Activated CD4-positive, alpha-beta T cell treated with anti-CD3 and anti-CD28 coated beads, Interleukin-2, amount 10 ng/mL, durations not matched to agents 7 days and 5 days (primary cell): ENCODE data around the gene CDH13. TPM values are rescaled to one million over a fixed set of nuclear protein-coding genes. Genes with fewer than 3 reads are reported as not detected.

Experiments used
- CTCF ChIA-PET: fragments of 350-600 bp; sonication (Branson Sonifier 250); formaldehyde crosslinking; loops from one replicate; lab custom pipeline; 2021; ENCODE audit warnings: antibody characterized with exemption; lab: Charles Lee
- POLR2A ChIA-PET: fragments of 350-600 bp; sonication (Branson Sonifier 250); formaldehyde crosslinking; loops from one replicate; lab custom pipeline; 2021; ENCODE audit warnings: antibody characterized with exemption; lab: Charles Lee
- DNase-seq: peaks from one replicate; pipeline ENCODE4 v3.0.0-alpha.2; 2020
- H3K27ac Mint-ChIP-seq: one replicate; pipeline ENCODE4 v1.8.0; 2021; ENCODE audit warnings: mild to moderate bottlenecking, moderate library complexity, mixed read lengths
- H3K27me3 Mint-ChIP-seq: one replicate; pipeline ENCODE4 v1.8.0; 2021; ENCODE audit warnings: mixed read lengths
- H3K36me3 Mint-ChIP-seq: one replicate; pipeline ENCODE4 v1.8.0; 2021; ENCODE audit warnings: low read depth, mixed read lengths
- H3K4me1 Mint-ChIP-seq: one replicate; pipeline ENCODE4 v1.8.0; 2021; ENCODE audit warnings: mixed read lengths
- H3K4me3 Mint-ChIP-seq: one replicate; pipeline ENCODE4 v1.8.0; 2021; ENCODE audit warnings: mild to moderate bottlenecking, moderate library complexity, mixed read lengths
- H3K9me3 Mint-ChIP-seq: one replicate; pipeline ENCODE4 v1.8.0; 2021; ENCODE audit warnings: mixed read lengths
- total RNA-seq, 2 experiments: library from RNA; stranded (reverse); gene quantifications; one replicate each; pipeline ENCODE4 v1.2.3, GENCODE V29; 2021

Gene CDH13
- total RNA-seq, 2 experiments from 2014 or later: not detected

DNA sequence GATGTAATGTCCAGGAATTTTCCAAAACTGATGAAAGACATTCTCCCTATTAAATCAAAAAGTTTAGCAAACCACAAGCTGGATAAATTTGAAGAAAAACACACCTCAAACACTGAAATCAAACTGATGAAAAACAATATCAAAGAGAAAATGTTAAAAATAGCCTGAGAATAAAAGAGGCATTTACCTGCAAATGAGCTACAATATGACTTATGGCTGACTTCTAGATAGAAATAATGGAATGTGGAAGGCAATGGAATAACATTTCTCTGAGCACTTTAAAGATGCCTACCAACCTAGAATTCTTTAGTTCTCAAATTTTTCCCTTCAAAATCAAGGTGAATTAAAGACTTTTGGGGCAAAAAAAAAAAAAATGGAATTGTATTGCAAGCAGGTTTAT, 1128.6 kb downstream of the CDH13 start:
- H3K27me3 Mint-ChIP-seq: peaks cover 5% of the 10 kb centered on the region
- no peaks in the 10 kb centered on the region for H3K4me1 Mint-ChIP-seq
- POLR2A ChIA-PET: no interaction called here
- peaks cover 6% of the 10 kb centered on the region for H3K9me3 Mint-ChIP-seq
- no peaks in the 10 kb centered on the region for H3K36me3 Mint-ChIP-seq
- no peak for DNase-seq
- H3K4me3 Mint-ChIP-seq: no peak overlapping the region
- no peak overlapping the region for H3K27ac Mint-ChIP-seq
- CTCF ChIA-PET: no interaction called here

DNA sequence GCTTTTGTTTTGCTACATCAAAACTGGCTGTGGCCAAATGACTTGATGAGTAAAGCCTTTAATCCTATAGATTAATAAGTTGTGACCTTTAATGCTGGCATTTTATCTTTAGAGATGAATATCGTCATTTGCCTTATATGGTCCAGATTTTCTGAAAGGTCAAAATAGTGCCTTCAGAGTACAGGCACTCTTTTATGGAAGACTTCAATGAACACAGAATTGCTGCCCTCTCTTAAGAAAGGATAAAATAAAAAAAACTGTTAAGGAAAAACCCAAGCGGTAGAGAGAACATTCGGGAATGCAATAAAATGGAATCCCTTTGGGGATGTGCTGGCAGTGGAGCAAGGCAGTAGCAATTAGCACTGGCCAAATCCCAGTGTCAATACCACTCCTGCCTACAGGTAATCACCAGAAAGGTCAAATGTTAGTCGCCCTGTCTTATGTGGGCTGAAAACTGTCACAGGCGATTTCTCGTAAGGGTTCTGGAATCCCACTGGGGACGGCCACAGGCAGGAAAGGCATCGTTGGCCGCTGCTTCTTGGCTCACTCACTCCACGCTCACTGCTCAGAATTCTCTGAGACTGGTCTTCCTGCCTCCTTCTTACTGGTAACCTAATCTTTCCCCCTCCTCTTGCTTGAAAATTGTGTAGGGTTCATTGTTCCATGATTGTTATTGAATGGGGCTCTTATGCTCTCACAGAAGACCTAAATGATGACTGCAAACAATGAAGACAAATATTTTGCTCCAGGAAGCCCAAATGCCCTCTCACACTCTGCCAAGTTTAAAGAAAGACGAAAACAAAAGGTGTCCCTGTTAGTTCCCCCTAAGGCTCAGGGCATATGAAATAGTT, 1135.6 kb downstream of the CDH13 start:
- Mint-ChIP-seq H3K4me1 (no peaks in the 10 kb centered on the region), H3K36me3 (no peaks in the 10 kb centered on the region), H3K9me3 (no peaks in the 10 kb centered on the region), H3K27me3 (peaks cover 3% of the 10 kb centered on the region), H3K27ac (no peak overlapping the region), H3K4me3 (no peak overlapping the region)
- ChIA-PET CTCF (no interaction called here), POLR2A (no interaction called here)
- DNase-seq: no peak

DNA sequence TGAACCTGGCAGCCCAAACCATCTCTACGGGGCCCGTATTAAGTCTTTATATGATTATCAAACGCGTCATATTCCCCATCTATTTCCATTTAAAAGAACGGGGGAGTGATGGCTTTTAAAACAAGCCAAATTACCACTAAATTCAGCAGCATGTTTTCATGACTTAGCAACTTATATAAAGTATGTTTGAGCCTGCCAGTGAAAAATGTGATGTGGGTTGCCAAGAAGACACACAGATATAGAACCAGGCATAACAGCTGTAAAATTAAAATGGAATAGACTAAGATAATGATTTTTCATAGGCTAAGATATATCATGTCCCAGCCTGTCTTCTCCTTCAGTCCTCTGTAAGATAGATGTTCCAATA, 1136.2 kb downstream of the CDH13 start:
- no peaks in the 10 kb centered on the region for H3K9me3 Mint-ChIP-seq
- H3K27me3 Mint-ChIP-seq: peaks cover 3% of the 10 kb centered on the region
- H3K27ac Mint-ChIP-seq: no peak overlapping the region
- ChIA-PET POLR2A (no interaction called here), CTCF (interaction anchor here (0.6 kb wide), 1 partner anchor 32 kb away, joined by 3 read pairs; no protein-coding TSS in a partner anchor)
- H3K4me1 Mint-ChIP-seq: no peaks in the 10 kb centered on the region
- no peak for DNase-seq
- no peak overlapping the region for H3K4me3 Mint-ChIP-seq
- H3K36me3 Mint-ChIP-seq: no peaks in the 10 kb centered on the region

DNA sequence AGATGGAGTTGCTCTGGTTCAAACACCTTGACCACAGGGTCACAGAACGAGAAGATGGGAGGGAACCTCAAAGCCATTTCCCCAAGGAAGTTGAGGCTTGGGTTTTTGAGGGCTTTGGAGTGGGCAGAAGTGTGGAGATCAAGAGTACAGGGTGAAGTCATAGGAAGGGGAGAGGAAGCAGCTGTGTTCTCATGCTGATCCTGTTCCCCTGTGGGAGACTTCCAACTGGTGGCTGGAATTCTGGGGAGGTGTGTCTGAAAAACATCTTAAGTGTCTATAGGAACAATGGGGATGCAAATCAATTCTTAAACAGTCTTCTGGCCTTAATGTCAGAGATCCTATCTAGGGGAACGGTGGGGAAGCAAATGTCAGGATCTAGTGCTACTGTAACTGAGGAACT, 1142.2 kb downstream of the CDH13 start:
- H3K36me3 Mint-ChIP-seq: no peaks in the 10 kb centered on the region
- no peak overlapping the region for H3K4me3 Mint-ChIP-seq
- CTCF ChIA-PET: no interaction called here
- H3K4me1 Mint-ChIP-seq: no peaks in the 10 kb centered on the region
- no peak for DNase-seq
- H3K9me3 Mint-ChIP-seq: no peaks in the 10 kb centered on the region
- H3K27ac Mint-ChIP-seq: no peak overlapping the region
- POLR2A ChIA-PET: no interaction called here
- no peaks in the 10 kb centered on the region for H3K27me3 Mint-ChIP-seq

DNA sequence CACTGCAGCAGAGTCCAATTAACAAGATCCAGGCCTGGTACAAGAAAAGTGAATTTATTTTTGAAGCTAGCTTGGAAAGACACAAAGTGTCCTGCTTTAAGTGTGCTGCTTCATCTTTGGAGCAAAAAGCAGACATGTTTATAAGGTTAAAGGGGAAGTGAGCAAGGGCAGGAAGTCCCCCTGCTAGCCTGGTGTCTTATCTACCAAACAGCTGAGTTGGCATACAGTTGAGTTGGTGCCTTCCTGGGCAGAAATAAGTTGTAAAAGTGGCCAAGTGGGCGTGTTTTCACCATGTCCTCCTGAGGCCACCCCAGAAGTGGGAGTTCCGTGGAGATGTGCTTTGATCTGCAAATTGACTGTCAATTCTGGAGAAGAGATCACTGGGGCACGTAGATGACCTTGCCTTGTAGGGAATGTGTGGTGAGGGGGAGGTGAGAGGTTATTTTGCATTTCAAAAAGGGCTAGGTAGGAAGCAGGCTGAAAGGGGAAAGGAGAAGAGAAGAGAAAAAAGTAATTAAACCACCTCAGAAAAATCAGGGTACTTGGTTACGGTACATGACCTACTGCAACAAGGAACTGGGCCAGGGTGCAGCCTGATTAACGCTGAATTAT, 1142.7 kb downstream of the CDH13 start:
- DNase-seq: no peak
- CTCF ChIA-PET: interaction anchor here (1.3 kb wide), 1 partner anchor 9 kb away, joined by 4 read pairs; no protein-coding TSS in a partner anchor
- Mint-ChIP-seq H3K9me3 (no peaks in the 10 kb centered on the region), H3K36me3 (no peaks in the 10 kb centered on the region), H3K27me3 (no peaks in the 10 kb centered on the region), H3K27ac (no peak overlapping the region), H3K4me1 (no peaks in the 10 kb centered on the region), H3K4me3 (no peak overlapping the region)
- POLR2A ChIA-PET: no interaction called here

DNA sequence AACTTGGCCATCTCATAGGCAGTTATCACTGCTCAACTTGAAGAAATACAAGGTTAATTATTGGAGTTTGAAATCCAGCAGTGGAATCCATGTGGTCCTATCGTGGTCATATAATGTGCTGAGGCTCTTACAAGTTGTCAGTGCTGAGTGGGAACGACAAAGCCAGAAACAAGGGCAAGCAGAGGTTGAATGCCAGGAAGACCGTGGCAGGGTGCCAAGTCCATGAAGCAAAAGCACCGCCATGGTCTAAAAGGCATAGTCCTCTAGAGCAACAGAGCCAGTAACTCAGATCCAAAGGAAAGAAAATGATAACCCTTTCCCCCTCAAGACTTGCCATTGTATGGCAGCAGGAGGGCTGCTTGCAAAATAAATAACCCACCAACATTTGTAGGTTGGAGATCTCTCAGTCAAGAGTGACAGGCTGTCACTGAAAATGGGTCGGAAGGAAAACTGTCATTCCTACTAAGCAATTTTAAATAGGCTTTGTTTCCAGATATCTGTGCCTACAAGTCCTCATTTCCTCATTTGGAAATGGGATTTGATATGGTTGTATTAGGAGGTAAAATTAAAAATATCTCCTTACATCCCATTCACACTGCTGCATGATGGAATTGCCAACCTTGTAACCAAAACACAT, 1144.7 kb downstream of the CDH13 start:
- CTCF ChIA-PET: no interaction called here
- POLR2A ChIA-PET: no interaction called here
- Mint-ChIP-seq H3K4me1 (no peaks in the 10 kb centered on the region), H3K27ac (no peak overlapping the region), H3K36me3 (no peaks in the 10 kb centered on the region), H3K27me3 (no peaks in the 10 kb centered on the region), H3K9me3 (no peaks in the 10 kb centered on the region), H3K4me3 (no peak overlapping the region)
- DNase-seq: no peak

DNA sequence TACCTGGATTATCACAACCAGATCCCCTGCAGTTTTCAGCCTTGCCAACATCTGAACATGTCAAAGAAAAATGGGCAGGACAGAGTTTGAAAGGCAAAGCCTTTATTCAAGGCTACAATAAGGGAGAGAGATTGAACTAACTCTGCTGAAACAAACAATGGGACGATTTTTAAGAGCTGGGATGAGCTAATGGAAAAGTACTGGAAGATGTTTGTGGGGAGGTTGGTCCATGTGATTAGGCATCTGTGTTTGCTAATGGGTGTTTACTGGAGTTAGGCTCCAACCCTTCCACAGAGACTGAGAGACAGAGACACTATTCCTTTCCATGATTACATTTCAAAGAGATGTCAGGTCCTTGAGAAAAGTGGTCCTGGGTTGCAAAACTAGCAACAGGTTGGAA, 1146.0 kb downstream of the CDH13 start:
- Mint-ChIP-seq H3K4me3 (no peak overlapping the region), H3K36me3 (no peaks in the 10 kb centered on the region), H3K27me3 (peaks cover 5% of the 10 kb centered on the region), H3K9me3 (no peaks in the 10 kb centered on the region), H3K27ac (no peak overlapping the region), H3K4me1 (no peaks in the 10 kb centered on the region)
- CTCF ChIA-PET: no interaction called here
- no peak for DNase-seq
- POLR2A ChIA-PET: no interaction called here

DNA sequence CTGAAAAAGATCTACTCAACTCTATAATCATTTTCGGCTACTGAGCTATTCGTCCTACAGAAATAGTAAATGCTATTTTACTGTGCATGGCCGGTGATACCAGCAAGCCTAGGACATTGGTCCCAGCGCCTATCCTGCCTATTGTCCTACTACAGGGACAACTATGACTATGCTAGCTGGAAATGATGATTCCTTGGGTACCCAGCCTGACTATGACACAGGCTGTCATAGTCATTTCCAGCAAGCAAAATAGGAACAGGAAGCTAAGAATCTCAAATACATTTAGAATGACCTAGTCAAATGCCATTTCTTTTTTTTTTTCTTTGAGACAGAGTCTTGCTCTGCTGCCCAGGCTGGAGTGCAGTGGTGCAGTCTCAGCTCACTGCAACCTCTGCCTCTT, 1147.3 kb downstream of the CDH13 start:
- POLR2A ChIA-PET: no interaction called here
- CTCF ChIA-PET: no interaction called here
- H3K4me3 Mint-ChIP-seq: no peak overlapping the region
- H3K9me3 Mint-ChIP-seq: no peaks in the 10 kb centered on the region
- H3K4me1 Mint-ChIP-seq: no peaks in the 10 kb centered on the region
- DNase-seq: no peak
- peaks cover 5% of the 10 kb centered on the region for H3K27me3 Mint-ChIP-seq
- no peaks in the 10 kb centered on the region for H3K36me3 Mint-ChIP-seq
- H3K27ac Mint-ChIP-seq: no peak overlapping the region

DNA sequence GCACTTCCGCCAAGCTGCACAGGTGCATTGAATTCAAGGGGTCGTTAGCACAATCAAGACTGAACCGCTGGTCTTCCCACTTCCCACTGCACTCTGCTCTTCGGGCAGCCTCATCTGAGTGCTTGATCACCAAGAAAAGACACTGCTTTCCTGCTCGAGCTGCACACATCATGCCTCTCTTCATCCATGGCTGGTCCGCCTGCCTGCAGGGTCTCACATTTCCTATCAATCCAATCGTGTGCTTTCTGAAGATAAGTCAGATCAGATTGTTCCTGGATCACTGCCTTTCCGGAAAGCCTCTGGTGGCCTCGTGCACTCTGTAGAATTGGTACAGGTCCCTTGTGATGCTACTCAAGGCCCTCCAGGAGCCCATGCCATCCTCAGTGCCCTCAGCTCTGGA, 1150.2 kb downstream of the CDH13 start:
- no peaks in the 10 kb centered on the region for H3K4me1 Mint-ChIP-seq
- CTCF ChIA-PET: no interaction called here
- H3K27me3 Mint-ChIP-seq: peaks cover 10% of the 10 kb centered on the region
- no peak overlapping the region for H3K4me3 Mint-ChIP-seq
- no peaks in the 10 kb centered on the region for H3K9me3 Mint-ChIP-seq
- no peak overlapping the region for H3K27ac Mint-ChIP-seq
- DNase-seq: no peak
- H3K36me3 Mint-ChIP-seq: no peaks in the 10 kb centered on the region
- POLR2A ChIA-PET: no interaction called here

DNA sequence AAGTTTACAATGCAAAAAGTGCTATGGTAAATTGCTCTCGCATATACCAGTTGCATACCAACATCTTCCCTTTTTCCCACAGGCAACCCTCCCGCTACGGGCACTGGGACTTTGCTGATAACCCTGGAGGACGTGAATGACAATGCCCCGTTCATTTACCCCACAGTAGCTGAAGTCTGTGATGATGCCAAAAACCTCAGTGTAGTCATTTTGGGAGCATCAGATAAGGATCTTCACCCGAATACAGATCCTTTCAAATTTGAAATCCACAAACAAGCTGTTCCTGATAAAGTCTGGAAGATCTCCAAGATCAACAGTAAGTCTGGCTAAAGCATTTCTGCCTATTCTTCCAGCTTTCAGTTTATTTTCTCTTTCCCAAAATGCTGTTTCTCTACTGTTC, 1153.1 kb downstream of the CDH13 start:
- POLR2A ChIA-PET: no interaction called here
- CTCF ChIA-PET: no interaction called here
- H3K27ac Mint-ChIP-seq: no peak overlapping the region

DNA sequence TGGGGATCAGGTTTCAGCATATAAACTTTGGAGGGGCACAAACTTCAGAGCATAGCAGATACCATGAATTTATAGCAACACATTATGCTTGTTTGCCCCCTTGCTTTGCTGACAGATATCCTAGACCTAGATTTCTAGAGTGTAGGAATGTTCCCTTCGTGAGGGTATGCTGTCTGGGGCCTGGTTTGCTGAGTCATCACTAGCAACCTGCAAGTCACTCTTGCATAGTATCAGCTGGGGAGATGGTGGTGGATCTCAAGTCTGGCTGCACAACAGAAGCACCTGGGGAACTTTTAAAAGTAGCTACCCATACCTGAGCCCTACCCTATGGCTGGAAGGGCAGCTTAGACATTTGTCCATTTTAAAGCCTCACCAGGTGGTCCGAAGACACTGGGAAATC, 1158.7 kb downstream of the CDH13 start:
- no peaks in the 10 kb centered on the region for H3K4me1 Mint-ChIP-seq
- ChIA-PET CTCF (no interaction called here), POLR2A (no interaction called here)
- H3K27me3 Mint-ChIP-seq: peaks cover 4% of the 10 kb centered on the region
- H3K4me3 Mint-ChIP-seq: no peak overlapping the region
- DNase-seq: no peak
- no peak overlapping the region for H3K27ac Mint-ChIP-seq
- H3K9me3 Mint-ChIP-seq: no peaks in the 10 kb centered on the region
- no peaks in the 10 kb centered on the region for H3K36me3 Mint-ChIP-seq

More for the DNA sequence above, 1153.1 kb downstream of the CDH13 start:
- H3K4me3 Mint-ChIP-seq: no peak overlapping the region
- DNase-seq: no peak
- H3K4me1 Mint-ChIP-seq: no peaks in the 10 kb centered on the region
- no peaks in the 10 kb centered on the region for H3K36me3 Mint-ChIP-seq
- H3K9me3 Mint-ChIP-seq: no peaks in the 10 kb centered on the region
- peaks cover 13% of the 10 kb centered on the region for H3K27me3 Mint-ChIP-seq

DNA sequence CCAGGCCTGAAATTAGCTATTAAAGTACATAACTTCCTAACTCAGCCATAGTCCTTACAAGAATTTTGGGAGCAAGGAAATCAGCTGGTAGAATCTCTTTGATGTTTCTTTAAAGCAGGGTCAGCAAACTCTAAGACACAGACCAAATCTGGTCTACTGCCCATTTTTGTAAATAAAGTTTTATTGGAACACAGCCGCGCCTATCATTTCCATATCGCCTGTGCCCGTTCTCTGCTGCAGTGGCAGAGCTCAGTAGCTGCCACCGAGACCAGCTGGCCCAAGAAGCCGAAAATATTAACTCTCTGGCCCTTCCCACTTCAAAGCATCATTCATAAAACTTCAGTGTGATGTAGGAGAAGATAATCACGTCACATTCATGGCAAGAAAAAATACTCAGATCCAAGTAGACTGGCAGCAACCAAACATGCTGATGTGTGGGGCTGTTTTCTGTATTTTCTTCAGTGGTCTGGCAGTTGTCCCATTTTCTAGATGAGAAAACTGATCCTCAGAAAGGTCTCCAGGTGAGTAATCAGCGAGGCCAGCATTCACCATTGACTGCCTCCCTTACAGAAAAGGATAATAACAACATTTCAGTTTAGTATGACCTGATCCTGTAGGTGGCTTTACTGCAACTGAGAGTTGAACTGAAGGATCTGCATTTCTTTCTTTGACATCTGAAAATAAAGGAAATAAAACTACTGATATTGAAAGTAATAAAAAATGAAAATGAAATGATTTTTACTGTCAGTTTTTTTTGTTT, 1163.1 kb downstream of the CDH13 start:
- Mint-ChIP-seq H3K27ac (no peak overlapping the region), H3K9me3 (peaks cover 3% of the 10 kb centered on the region), H3K27me3 (peaks cover 2% of the 10 kb centered on the region), H3K36me3 (no peaks in the 10 kb centered on the region), H3K4me3 (no peak overlapping the region), H3K4me1 (peaks cover 5% of the 10 kb centered on the region)
- ChIA-PET CTCF (no interaction called here), POLR2A (no interaction called here)
- DNase-seq: no peak

DNA sequence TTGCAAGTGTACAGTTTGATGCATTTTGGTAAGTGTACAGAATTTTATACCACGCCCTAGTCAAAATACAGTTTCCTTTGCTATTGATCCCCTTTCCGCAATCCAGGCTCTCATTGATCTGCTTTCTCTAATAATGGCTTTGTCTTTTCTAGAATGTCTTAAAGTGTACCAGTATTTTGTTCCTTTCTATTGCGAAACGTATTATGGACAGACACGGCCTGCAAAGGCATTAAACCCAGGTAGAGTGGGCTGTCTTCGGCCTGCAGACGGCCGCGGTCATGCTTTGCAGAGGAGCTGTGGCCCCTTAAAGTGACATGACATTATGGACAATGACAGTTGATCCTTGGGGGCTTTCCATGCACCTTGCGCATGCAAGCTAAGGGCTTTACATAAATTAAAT, 1165.1 kb downstream of the CDH13 start:
- Mint-ChIP-seq H3K27ac (no peak overlapping the region), H3K36me3 (no peaks in the 10 kb centered on the region), H3K4me1 (peaks cover 5% of the 10 kb centered on the region), H3K27me3 (peaks cover 3% of the 10 kb centered on the region), H3K9me3 (peaks cover 3% of the 10 kb centered on the region), H3K4me3 (no peak overlapping the region)
- POLR2A ChIA-PET: no interaction called here
- DNase-seq: no peak
- CTCF ChIA-PET: no interaction called here
